Trophoblast cell (in vitro differentiated cells and primary cell): ENCODE data around the gene NLRP5.

Source experiments
- DNase-seq, 2 donors: peaks; one replicate each; pipeline ENCODE4 v3.0.0-alpha.2; 2016
- H2AFZ ChIP-seq: 2 replicates; pipeline ENCODE4 v1.6.1; 2013; ENCODE audit warnings: low read length, moderate library complexity, mild to moderate bottlenecking; ENCODE audit not compliant: insufficient read depth, poor library complexity
- H2AK5ac ChIP-seq: 2 replicates; pipeline ENCODE4 v1.6.1; 2013; ENCODE audit warnings: mild to moderate bottlenecking, low read length
- H2BK120ac ChIP-seq: 2 replicates; pipeline ENCODE4 v1.6.1; 2013; ENCODE audit warnings: low read length, mild to moderate bottlenecking, moderate library complexity; ENCODE audit not compliant: insufficient read depth, poor library complexity
- H2BK12ac ChIP-seq: 2 replicates; pipeline ENCODE4 v1.6.1; 2013; ENCODE audit warnings: mild to moderate bottlenecking, low read length, moderate library complexity
- H2BK5ac ChIP-seq: 2 replicates; pipeline ENCODE4 v1.6.1; 2013; ENCODE audit warnings: low read length, low read depth, moderate library complexity, mild to moderate bottlenecking; ENCODE audit not compliant: poor library complexity
- H3K14ac ChIP-seq: 2 replicates; pipeline ENCODE4 v1.6.1; 2013; ENCODE audit warnings: mild to moderate bottlenecking, low read length
- H3K18ac ChIP-seq: 2 replicates; pipeline ENCODE4 v1.6.1; 2013; ENCODE audit warnings: mild to moderate bottlenecking, low read length
- H3K23ac ChIP-seq: 2 replicates; pipeline ENCODE4 v1.6.1; 2013; ENCODE audit warnings: low read length
- H3K27ac ChIP-seq: 2 replicates; pipeline ENCODE4 v1.5.1; 2013; ENCODE audit warnings: low read depth, mild to moderate bottlenecking, inconsistent platforms, low read length, moderate library complexity
- H3K27me3 ChIP-seq: 2 replicates; pipeline ENCODE4 v1.6.1; 2013; ENCODE audit warnings: inconsistent platforms, mild to moderate bottlenecking, low read length, moderate library complexity; ENCODE audit not compliant: insufficient read depth
- H3K36me3 ChIP-seq, 2 experiments: 1 replicate in 1 of 2; 2 replicates in 1 of 2; pipeline ENCODE4 v1.6.1; 2013; ENCODE audit warnings: low read length in 2 of 2, mild to moderate bottlenecking in 2 of 2, moderate library complexity in 1 of 2; ENCODE audit not compliant: insufficient read depth in 2 of 2, control insufficient read depth in 1 of 2
- H3K4ac ChIP-seq: 2 replicates; pipeline ENCODE4 v1.6.1; 2013; ENCODE audit warnings: low read depth, mild to moderate bottlenecking, low read length, moderate library complexity
- H3K4me1 ChIP-seq, 2 experiments: 1 replicate in 1 of 2; 2 replicates in 1 of 2; pipeline ENCODE4 v1.6.1; 2013; ENCODE audit warnings: low read length in 2 of 2, mild to moderate bottlenecking in 2 of 2, moderate library complexity in 1 of 2; ENCODE audit not compliant: insufficient read depth in 2 of 2, control insufficient read depth in 1 of 2
- H3K4me2 ChIP-seq: 2 replicates; pipeline ENCODE4 v1.6.1; 2013; ENCODE audit warnings: inconsistent platforms, mild to moderate bottlenecking, low read length, moderate library complexity
- H3K4me3 ChIP-seq: 2 replicates; pipeline ENCODE4 v1.5.1; 2013; ENCODE audit warnings: mild to moderate bottlenecking, low read depth, low read length, inconsistent platforms
- H3K79me1 ChIP-seq: one replicate; pipeline ENCODE4 v1.6.1; 2013; ENCODE audit warnings: low read length
- H3K79me2 ChIP-seq: 2 replicates; pipeline ENCODE4 v1.6.1; 2013; ENCODE audit warnings: low read length, mild to moderate bottlenecking; ENCODE audit not compliant: control insufficient read depth, insufficient read depth, poor library complexity
- H3K9ac ChIP-seq: 2 replicates; pipeline ENCODE4 v1.6.1; 2013; ENCODE audit warnings: mild to moderate bottlenecking, low read length
- H3K9me3 ChIP-seq: 2 replicates; pipeline ENCODE4 v1.6.1; 2013; ENCODE audit warnings: low read depth, mild to moderate bottlenecking, control low read depth, inconsistent platforms, low read length; ENCODE audit not compliant: insufficient read depth
- H4K12ac ChIP-seq: 2 replicates; pipeline ENCODE4 v1.6.1; 2013; ENCODE audit warnings: low read depth, mild to moderate bottlenecking, low read length, moderate library complexity
- H4K8ac ChIP-seq: 2 replicates; pipeline ENCODE4 v1.6.1; 2013; ENCODE audit warnings: low read depth, mild to moderate bottlenecking, low read length, moderate library complexity
- H4K91ac ChIP-seq: one replicate; pipeline ENCODE4 v1.6.1; 2013; ENCODE audit warnings: low read depth, mild to moderate bottlenecking, low read length, moderate library complexity
- WGBS: extraction: QIAGEN DNeasy Blood & Tissue Kit; methylation state at CpG from one replicate; pipeline ENCODE4 v1.1.7; 2013; ENCODE audit warnings: missing lambda C conversion rate; ENCODE audit not compliant: insufficient read length, insufficient coverage; ENCODE audit errors: extremely low coverage; 5-methylcytosine and 5-hydroxymethylcytosine counted together

Gene NLRP5

GRCh38 chr19:56089344-56089743 is 102.8 kb downstream of the NLRP5 start:
- Histone ChIP-seq H3K4me2 (no peak overlapping the region), H2BK5ac (no peak overlapping the region), H3K36me3 (peaks cover 39 to 45% of the 10 kb centered on the region in 2 experiments)

GRCh38 chr19:56091066-56091490 is 104.5 kb downstream of the NLRP5 start:
- H3K79me2 ChIP-seq: no peaks in the 10 kb centered on the region
- WGBS: no CpG with 5 or more reads among the region's 10 CpGs
- no peak overlapping the region for H4K8ac ChIP-seq
- H3K36me3 ChIP-seq: peaks cover 42 to 50% of the 10 kb centered on the region in 2 experiments
- H4K91ac ChIP-seq: no peak overlapping the region
- H3K14ac ChIP-seq: no peak overlapping the region
- no peak overlapping the region for H2AK5ac ChIP-seq
- no peak overlapping the region for H3K23ac ChIP-seq
- H3K79me1 ChIP-seq: no peaks in the 10 kb centered on the region
- H4K12ac ChIP-seq: no peak overlapping the region
- H2AFZ ChIP-seq: no peak overlapping the region
- no peak overlapping the region for H2BK5ac ChIP-seq
- H3K9ac ChIP-seq: no peak overlapping the region
- H3K4me3 ChIP-seq: no peak overlapping the region
- H2BK120ac ChIP-seq: no peak overlapping the region
- no peak overlapping the region for H2BK12ac ChIP-seq
- no peaks in the 10 kb centered on the region for H3K27me3 ChIP-seq
- no peak overlapping the region for H3K4me2 ChIP-seq
- no peak overlapping the region for H3K18ac ChIP-seq
- peaks cover 9% of the 10 kb centered on the region for H3K9me3 ChIP-seq
- H3K4ac ChIP-seq: no peak overlapping the region
- no peaks in the 10 kb centered on the region for H3K4me1 ChIP-seq
- DNase-seq: peak; percentile 47 to 83
- H3K27ac ChIP-seq: no peak overlapping the region

More at GRCh38 chr19:56089344-56089743, 102.8 kb downstream of the NLRP5 start:
- WGBS: no CpG with 5 or more reads among the region's 14 CpGs
- Histone ChIP-seq H3K27ac (no peak overlapping the region), H2BK120ac (no peak overlapping the region), H3K9me3 (peaks cover 11% of the 10 kb centered on the region), H3K4me3 (no peak overlapping the region), H2AFZ (no peak overlapping the region), H3K9ac (no peak overlapping the region), H4K8ac (no peak overlapping the region), H3K18ac (no peak overlapping the region), H3K79me2 (no peaks in the 10 kb centered on the region), H3K4ac (no peak overlapping the region), H3K4me1 (no peaks in the 10 kb centered on the region), H3K23ac (no peak overlapping the region), H3K14ac (no peak overlapping the region), H2AK5ac (no peak overlapping the region), H4K12ac (no peak overlapping the region), H4K91ac (no peak overlapping the region), H2BK12ac (no peak overlapping the region), H3K79me1 (no peaks in the 10 kb centered on the region), H3K27me3 (no peaks in the 10 kb centered on the region)
- DNase-seq: no peak

GRCh38 chr19:56091751-56092546 is 105.4 kb downstream of the NLRP5 start:
- Histone ChIP-seq H3K4me1 (no peaks in the 10 kb centered on the region), H2BK5ac (no peak overlapping the region), H3K9ac (no peak overlapping the region), H2BK12ac (no peak overlapping the region), H3K4me2 (no peak overlapping the region), H3K4me3 (no peak overlapping the region), H2BK120ac (no peak overlapping the region), H3K27ac (no peak overlapping the region), H3K9me3 (peaks cover 6% of the 10 kb centered on the region), H4K8ac (no peak overlapping the region), H4K12ac (no peak overlapping the region), H4K91ac (no peak overlapping the region), H3K14ac (no peak overlapping the region), H3K79me2 (no peaks in the 10 kb centered on the region), H3K79me1 (no peaks in the 10 kb centered on the region), H3K18ac (no peak overlapping the region), H3K23ac (no peak overlapping the region), H3K36me3 (peaks cover 42 to 46% of the 10 kb centered on the region in 2 experiments), H2AK5ac (no peak overlapping the region), H3K4ac (no peak overlapping the region), H3K27me3 (no peaks in the 10 kb centered on the region), H2AFZ (no peak overlapping the region)
- peak; percentile 79 to 82 for DNase-seq
- no CpG with 5 or more reads among the region's 38 CpGs for WGBS

- Histone ChIP-seq H3K18ac (no peak overlapping the region), H4K91ac (no peak overlapping the region)
These were observed 106.4 kb downstream of the NLRP5 start for GRCh38 chr19:56092685-56093631.

More at GRCh38 chr19:56092685-56093631, 106.4 kb downstream of the NLRP5 start:
- Histone ChIP-seq H3K9ac (no peak overlapping the region), H3K23ac (no peak overlapping the region), H3K4me1 (no peaks in the 10 kb centered on the region), H2BK12ac (no peak overlapping the region), H3K9me3 (peaks cover 6% of the 10 kb centered on the region), H4K12ac (no peak overlapping the region), H3K4me2 (no peak overlapping the region), H2BK120ac (no peak overlapping the region), H3K27ac (no peak overlapping the region), H3K27me3 (no peaks in the 10 kb centered on the region), H2BK5ac (no peak overlapping the region), H2AK5ac (no peak overlapping the region), H3K79me2 (no peaks in the 10 kb centered on the region), H3K14ac (no peak overlapping the region), H3K4me3 (no peak overlapping the region), H3K79me1 (no peaks in the 10 kb centered on the region), H3K4ac (peak overlapping the region; percentile 17), H3K36me3 (peaks cover 43 to 45% of the 10 kb centered on the region in 2 experiments), H4K8ac (no peak overlapping the region), H2AFZ (no peak overlapping the region)
- DNase-seq: no peak
- WGBS: no CpG with 5 or more reads among the region's 32 CpGs
